Urinary bladder (tissue), 4 donors: ENCODE data around the gene MPPED1. TPM values are rescaled to one million over a fixed set of nuclear protein-coding genes. Genes with fewer than 3 reads are reported as not detected.

Source experiments
- DNase-seq: peaks from one replicate; pipeline ENCODE4 v3.0.0-alpha.2; 2015; ENCODE audit errors: extremely low spot score
- H3K27ac ChIP-seq: one replicate; pipeline ENCODE4 v1.5.1; 2013; ENCODE audit warnings: low read depth, mild to moderate bottlenecking, moderate library complexity
- H3K36me3 ChIP-seq: one replicate; pipeline ENCODE4 v1.6.1; 2013; ENCODE audit warnings: mild to moderate bottlenecking, moderate library complexity; ENCODE audit not compliant: insufficient read depth
- H3K4me1 ChIP-seq: one replicate; pipeline ENCODE4 v1.6.1; 2013; ENCODE audit warnings: mild to moderate bottlenecking, moderate library complexity; ENCODE audit not compliant: insufficient read depth
- H3K4me3 ChIP-seq: one replicate; pipeline ENCODE4 v1.5.1; 2013; ENCODE audit warnings: low read depth, low read length
- WGBS: extraction: QIAGEN DNeasy Blood & Tissue Kit; methylation state at CpG from one replicate; pipeline ENCODE4 v1.1.7; 2013; 5-methylcytosine and 5-hydroxymethylcytosine counted together
- polyA plus RNA-seq: library from polyadenylated mRNA; stranded (reverse); fragments of 200-250 nt; gene quantifications from one replicate; pipeline ENCODE4 v1.2.3, GENCODE V29; 2013
- total RNA-seq: library from RNA; depleted of rRNA; stranded (reverse); fragments of >200 nt; gene quantifications from one replicate; pipeline ENCODE4 v1.2.3, GENCODE V29; 2014
- donor health status: healthy with polysubstance abuse.
- donor health status: healthy.

Gene MPPED1
- total and polyA plus RNA-seq, 2 donors: 0.23 to 1.7 TPM

GRCh38 chr22:43424201-43424600 lies 12.4 kb downstream of the MPPED1 start:
- DNase-seq: no peak
- Histone ChIP-seq H3K27ac (no peak overlapping the region), H3K4me3 (no peak overlapping the region), H3K36me3 (no peaks in the 10 kb centered on the region), H3K4me1 (no peaks in the 10 kb centered on the region)
- WGBS: 66% methylated on average over 7 of the region's 7 CpGs

- no peak for DNase-seq
- 74% methylated on average over 39 of the region's 39 CpGs for WGBS
- H3K4me1 ChIP-seq: no peaks in the 10 kb centered on the region
- no peak overlapping the region for H3K27ac ChIP-seq
- H3K4me3 ChIP-seq: no peak overlapping the region
- H3K36me3 ChIP-seq: no peaks in the 10 kb centered on the region
These were observed 13.1 kb downstream of the MPPED1 start for GRCh38 chr22:43424666-43425630.

GRCh38 chr22:43425976-43426785 lies 14.4 kb downstream of the MPPED1 start:
- Histone ChIP-seq H3K4me1 (no peaks in the 10 kb centered on the region), H3K4me3 (no peak overlapping the region), H3K36me3 (no peaks in the 10 kb centered on the region), H3K27ac (no peak overlapping the region)
- DNase-seq: no peak
- WGBS: 88% methylated on average over 22 of the region's 22 CpGs

- Histone ChIP-seq H3K4me1 (no peaks in the 10 kb centered on the region), H3K4me3 (no peak overlapping the region), H3K36me3 (no peaks in the 10 kb centered on the region), H3K27ac (no peak overlapping the region)
- no peak for DNase-seq
- 66% methylated on average over 7 of the region's 7 CpGs for WGBS
These were observed 15.0 kb downstream of the MPPED1 start for GRCh38 chr22:43426816-43427215.

GRCh38 chr22:43427296-43428004 lies 15.6 kb downstream of the MPPED1 start:
- no peak for DNase-seq
- Histone ChIP-seq H3K27ac (no peak overlapping the region), H3K4me1 (no peaks in the 10 kb centered on the region), H3K4me3 (no peak overlapping the region), H3K36me3 (no peaks in the 10 kb centered on the region)
- 76% methylated on average over 23 of the region's 23 CpGs for WGBS

- 61% methylated on average over 10 of the region's 10 CpGs for WGBS
- no peak for DNase-seq
- Histone ChIP-seq H3K27ac (no peak overlapping the region), H3K4me1 (no peaks in the 10 kb centered on the region), H3K4me3 (no peak overlapping the region), H3K36me3 (no peaks in the 10 kb centered on the region)
These were observed 16.2 kb downstream of the MPPED1 start for GRCh38 chr22:43428005-43428485.

GRCh38 chr22:43428521-43428920 lies 16.7 kb downstream of the MPPED1 start:
- 81% methylated on average over 9 of the region's 9 CpGs for WGBS
- DNase-seq: no peak
- H3K27ac ChIP-seq: no peak overlapping the region

GRCh38 chr22:43429426-43429825 lies 17.6 kb downstream of the MPPED1 start:
- H3K4me3 ChIP-seq: no peak overlapping the region
- 82% methylated on average over 5 of the region's 5 CpGs for WGBS
- no peaks in the 10 kb centered on the region for H3K4me1 ChIP-seq
- no peaks in the 10 kb centered on the region for H3K36me3 ChIP-seq
- no peak overlapping the region for H3K27ac ChIP-seq
- no peak for DNase-seq

More at GRCh38 chr22:43428521-43428920, 16.7 kb downstream of the MPPED1 start:
- no peak overlapping the region for H3K4me3 ChIP-seq
- no peaks in the 10 kb centered on the region for H3K4me1 ChIP-seq
- H3K36me3 ChIP-seq: no peaks in the 10 kb centered on the region

- Histone ChIP-seq H3K27ac (no peak overlapping the region), H3K36me3 (no peaks in the 10 kb centered on the region), H3K4me3 (no peak overlapping the region), H3K4me1 (no peaks in the 10 kb centered on the region)
- DNase-seq: no peak
- WGBS: 28% methylated on average over 8 of the region's 8 CpGs
These were observed 20.2 kb downstream of the MPPED1 start for GRCh38 chr22:43431808-43432554.

- Histone ChIP-seq H3K27ac (no peak overlapping the region), H3K4me1 (no peaks in the 10 kb centered on the region), H3K36me3 (no peaks in the 10 kb centered on the region), H3K4me3 (no peak overlapping the region)
- 78% methylated on average over 5 of the region's 5 CpGs for WGBS
- no peak for DNase-seq
These were observed 21.1 kb downstream of the MPPED1 start for GRCh38 chr22:43432883-43433415.

GRCh38 chr22:43433451-43434274 lies 21.8 kb downstream of the MPPED1 start:
- DNase-seq: no peak
- Histone ChIP-seq H3K27ac (no peak overlapping the region), H3K4me1 (no peaks in the 10 kb centered on the region), H3K36me3 (no peaks in the 10 kb centered on the region), H3K4me3 (no peak overlapping the region)
- WGBS: 83% methylated on average over 35 of the region's 35 CpGs
